Stimulated activated CD8-positive, alpha-beta memory T cell treated with anti-CD3 and anti-CD28 coated beads, Interleukin-7, amount 100 ng/mL, for 24 hours (primary cell): Measurements from ENCODE around the gene RNF141.

Experiments used
- DNase-seq: peaks from one replicate; pipeline ENCODE4 v3.0.0-alpha.2; 2020; ENCODE audit warnings: low read depth

RNF141 gene

DNA sequence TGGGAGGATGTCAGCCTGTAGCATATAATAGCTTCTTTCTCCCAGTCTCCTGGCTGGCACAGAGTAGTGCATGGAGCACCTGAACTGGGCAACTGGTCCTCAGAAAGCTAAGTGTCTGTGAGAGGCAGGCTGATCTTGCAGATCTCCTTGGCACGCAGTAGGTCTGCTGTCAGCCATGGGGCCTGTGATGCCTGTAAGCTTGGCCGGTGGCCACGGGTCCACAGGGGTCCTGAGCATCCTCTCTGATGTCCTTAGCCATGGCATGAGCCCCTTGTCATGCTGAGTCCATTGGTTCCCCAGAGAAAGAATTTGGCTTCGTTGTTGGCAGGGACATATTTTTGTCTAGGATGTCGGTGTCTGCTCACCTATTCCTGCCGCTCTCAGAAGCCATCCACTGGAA is 61.0 kb downstream of the RNF141 start:
- no peak for DNase-seq

DNA sequence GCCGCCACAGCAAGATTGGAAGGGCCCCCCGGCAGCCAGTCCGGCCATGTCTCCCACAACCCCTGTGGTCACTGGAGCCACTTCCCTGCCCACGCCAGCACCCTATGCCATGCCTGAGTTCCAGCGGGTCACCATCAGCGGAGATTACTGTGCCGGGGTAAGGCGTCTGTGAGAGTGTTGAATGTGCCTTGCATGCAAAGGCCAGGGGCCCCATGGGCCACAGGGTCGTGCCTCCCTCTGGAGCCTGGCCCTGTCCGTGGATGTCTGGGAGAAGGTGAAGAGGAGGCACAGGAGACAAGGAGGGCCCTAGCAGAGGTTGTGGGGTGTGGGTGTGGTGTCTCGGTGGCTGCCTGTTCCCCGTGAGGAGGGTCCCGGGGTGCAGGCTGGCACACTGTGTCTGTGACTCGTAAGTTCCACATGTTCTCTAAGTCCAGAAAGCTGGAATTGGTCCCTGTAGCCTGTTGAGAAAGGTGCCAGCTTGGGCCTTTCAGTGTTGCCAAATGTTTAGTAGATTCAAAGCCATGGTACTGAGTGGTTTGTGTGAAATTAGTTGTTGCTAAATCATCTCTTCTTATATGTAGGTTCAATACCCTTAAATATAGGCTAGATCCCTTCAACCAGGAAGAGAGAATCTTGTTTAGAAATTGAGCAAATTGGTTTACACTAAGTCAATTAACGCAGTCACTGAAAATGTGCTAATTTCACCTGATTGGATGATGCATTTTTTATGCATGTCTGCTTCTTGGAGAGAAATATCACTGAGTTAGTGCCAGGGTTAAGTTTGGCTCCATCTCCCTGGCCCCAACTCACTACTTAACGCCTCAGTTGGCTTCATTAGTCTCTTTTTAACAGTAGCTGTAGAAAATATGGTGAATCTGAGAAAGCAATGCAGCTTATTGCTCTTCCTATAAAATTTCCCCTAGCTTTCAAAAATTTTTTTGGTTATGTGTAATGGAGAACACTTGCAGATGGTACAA is 62.1 kb downstream of the RNF141 start:
- DNase-seq = no peak

DNA sequence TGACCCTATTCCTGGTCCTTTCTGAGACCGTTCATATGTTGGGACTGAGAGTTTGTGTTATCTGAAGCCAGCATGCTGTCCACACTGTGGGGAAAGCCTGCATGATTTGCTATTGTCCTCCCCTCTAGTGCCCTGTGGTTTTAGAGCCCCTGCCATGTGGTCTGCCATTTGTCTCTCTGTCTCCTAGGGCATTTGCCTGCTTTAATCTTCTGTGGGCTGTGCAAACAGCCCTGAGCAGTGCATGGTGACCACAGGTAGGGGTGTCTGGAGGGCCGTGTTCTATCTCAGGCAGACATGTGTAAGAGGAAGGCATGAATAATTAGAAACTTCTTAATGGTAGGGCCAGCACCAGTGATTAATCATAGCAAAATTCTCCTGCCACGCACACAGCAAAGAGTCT is 62.9 kb downstream of the RNF141 start:
- DNase-seq = no peak

- DNase-seq = no peak
These were observed 63.3 kb downstream of the RNF141 start for GRCh38 chr11:10477690-10478046.

- DNase-seq = no peak
These were observed 63.9 kb downstream of the RNF141 start for GRCh38 chr11:10476927-10477689.

DNA sequence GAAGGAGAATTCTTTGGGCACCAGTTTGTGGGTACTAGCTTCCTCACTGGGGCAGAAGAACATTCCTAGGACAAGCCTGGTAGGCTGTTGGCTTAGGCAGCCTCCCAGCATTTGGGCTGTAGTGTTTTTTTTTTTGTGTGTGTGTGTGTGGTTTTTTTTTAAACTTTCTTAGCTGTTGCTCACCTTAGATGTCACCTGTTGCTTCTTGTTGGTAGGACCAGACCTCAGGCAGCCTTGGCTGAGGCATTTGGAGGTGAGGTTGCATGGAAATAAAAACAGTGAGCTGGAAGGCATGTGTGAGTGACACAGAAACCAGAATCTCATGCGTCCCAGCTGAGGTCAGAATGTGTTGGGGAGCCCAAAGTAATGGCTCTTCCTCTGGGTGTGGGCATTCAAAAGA is 64.6 kb downstream of the RNF141 start:
- no peak for DNase-seq

DNA sequence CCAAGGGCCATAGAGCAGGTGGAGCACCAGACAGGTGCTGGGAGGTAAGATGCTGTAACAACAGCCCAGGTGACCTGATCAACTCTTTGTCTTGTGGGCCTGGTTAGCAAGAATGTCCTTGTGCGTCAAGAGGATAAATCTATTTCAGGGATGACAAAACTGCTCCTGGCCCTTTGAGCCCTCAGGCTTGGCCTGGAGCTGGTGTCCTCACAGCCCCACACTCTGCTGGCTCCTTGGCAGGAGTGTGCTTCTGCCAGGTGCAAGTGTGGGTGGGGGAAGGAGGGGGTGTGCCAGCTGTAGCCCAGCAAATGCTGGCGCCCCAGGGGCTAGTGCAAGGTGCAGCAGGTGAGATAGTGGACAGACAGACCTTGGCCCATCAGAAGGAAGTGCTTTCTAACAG is 66.4 kb downstream of the RNF141 start:
- no peak for DNase-seq

GRCh38 chr11:10473371-10473770 is 67.6 kb downstream of the RNF141 start:
- no peak for DNase-seq

GRCh38 chr11:10462746-10463300 is 78.2 kb downstream of the RNF141 start:
- no peak for DNase-seq
